Tibial artery (tissue), 4 donors: ENCODE measurements around the gene CFAP53.

Experiments used
- DNase-seq, 2 donors: peaks; one replicate each; pipeline ENCODE4 v3.0.0-alpha.2; 2019
- H3K27ac ChIP-seq, 2 donors: fragments of 200-600 bp; sonication (generic) in 1 of 2; 1 replicate in 1 of 2; 2 replicates in 1 of 2; pipeline ENCODE4 v1.5.1; 2018 to 2019; ENCODE audit warnings: mild to moderate bottlenecking in 1 of 2
- H3K27me3 ChIP-seq, 2 donors: fragments of 200-600 bp; sonication (generic) in 1 of 2; one replicate each; pipeline versions ENCODE4 v1.5.1 to v1.6.0; 2016 to 2019
- H3K36me3 ChIP-seq, 3 donors: fragments of 200-600 bp; sonication (generic) in 2 of 3; one replicate each; pipeline ENCODE4 v1.5.1; 2016 to 2019; ENCODE audit warnings: mild to moderate bottlenecking in 2 of 3
- H3K4me1 ChIP-seq, 4 donors: fragments of 200-600 bp; sonication (generic) in 2 of 4; 1 replicate in 3 of 4; 2 replicates in 1 of 4; pipeline ENCODE4 v1.5.1; 2016 to 2019
- H3K4me3 ChIP-seq, 2 donors: fragments of 200-600 bp; sonication (generic) in 1 of 2; 1 replicate in 1 of 2; 2 replicates in 1 of 2; pipeline ENCODE4 v1.5.1; 2018 to 2019; ENCODE audit warnings: mild to moderate bottlenecking in 2 of 2
- H3K9me3 ChIP-seq, 3 donors: fragments of 200-600 bp; sonication (generic) in 1 of 3; one replicate each; pipeline ENCODE4 v1.5.1; 2016 to 2019
- CTCF ChIP-seq, 2 experiments: fragments of 200-600 bp in 1 of 2; fragments of 450-650 bp in 1 of 2; IDR thresholded peaks; one replicate each; pipeline ENCODE4 v1.5.1; 2017 to 2019; ENCODE audit warnings: antibody characterized with exemption in 2 of 2, mild to moderate bottlenecking in 1 of 2, moderate library complexity in 1 of 2
- intact Hi-C: fragments of 100-400 bp; cut with DNase I; formaldehyde crosslinking; loops from one replicate; pipeline ENCODE4 v1.15.0; 2023; ENCODE audit warnings: low total_unique reads

Gene CFAP53

GRCh38 chr18:50277942-50278341, 11.6 kb upstream of the CFAP53 start:
- no peaks in the 10 kb centered on the region for H3K27me3 ChIP-seq
- intact Hi-C loops = no loop called here
- TF ChIP-seq CTCF (IDR thresholded peaks at IDR 0.05) = no peak
- no peak for DNase-seq
- no peak overlapping the region for H3K4me3 ChIP-seq
- no peak overlapping the region for H3K27ac ChIP-seq
- H3K36me3 ChIP-seq = peaks cover 42 to 57% (median 52%) of the 10 kb centered on the region in 3 donors
- peaks cover 5 to 27% (median 22%) of the 10 kb centered on the region in 4 donors for H3K4me1 ChIP-seq
- no peaks in the 10 kb centered on the region for H3K9me3 ChIP-seq

GRCh38 chr18:50276452-50276851, 10.2 kb upstream of the CFAP53 start:
- Histone ChIP-seq H3K36me3 (peaks cover 56 to 64% (median 61%) of the 10 kb centered on the region in 3 donors), H3K4me3 (no peak overlapping the region), H3K27ac (no peak overlapping the region), H3K4me1 (peaks cover 2 to 21% (median 16%) of the 10 kb centered on the region in 4 donors), H3K27me3 (no peaks in the 10 kb centered on the region), H3K9me3 (no peaks in the 10 kb centered on the region)
- TF ChIP-seq CTCF (IDR thresholded peaks at IDR 0.05) = no peak
- DNase-seq = no peak
- intact Hi-C loops = no loop called here

GRCh38 chr18:50275503-50276036, 9.3 kb upstream of the CFAP53 start:
- no peak overlapping the region for H3K4me3 ChIP-seq
- no peak overlapping the region for H3K27ac ChIP-seq
- intact Hi-C loops = no loop called here
- no peak for DNase-seq
- H3K9me3 ChIP-seq = no peaks in the 10 kb centered on the region
- H3K4me1 ChIP-seq = peaks cover 0 to 18% (median 13%) of the 10 kb centered on the region in 4 donors
- TF ChIP-seq CTCF (IDR thresholded peaks at IDR 0.05) = no peak
- no peaks in the 10 kb centered on the region for H3K27me3 ChIP-seq
- H3K36me3 ChIP-seq = peaks cover 64 to 72% (median 69%) of the 10 kb centered on the region in 3 donors

- H3K9me3 ChIP-seq = no peaks in the 10 kb centered on the region
- no peak overlapping the region for H3K27ac ChIP-seq
- peaks cover 0 to 12% (median 7%) of the 10 kb centered on the region in 4 donors for H3K4me1 ChIP-seq
- H3K4me3 ChIP-seq = no peak overlapping the region
- intact Hi-C loops = no loop called here
- no peaks in the 10 kb centered on the region for H3K27me3 ChIP-seq
- no peak for DNase-seq
- no peak for TF ChIP-seq CTCF (IDR thresholded peaks at IDR 0.05)
- peaks cover 69 to 78% (median 76%) of the 10 kb centered on the region in 3 donors for H3K36me3 ChIP-seq
Observed at GRCh38 chr18:50274941-50275340, 8.6 kb upstream of the CFAP53 start.

- Histone ChIP-seq H3K27me3 (no peaks in the 10 kb centered on the region), H3K27ac (no peak overlapping the region), H3K4me3 (no peak overlapping the region), H3K36me3 (peaks cover 73 to 87% (median 83%) of the 10 kb centered on the region in 3 donors), H3K9me3 (no peaks in the 10 kb centered on the region), H3K4me1 (peaks cover 0 to 3% (median 0%) of the 10 kb centered on the region in 4 donors)
- no peak for TF ChIP-seq CTCF (IDR thresholded peaks at IDR 0.05)
- intact Hi-C loops = no loop called here
- DNase-seq = no peak
Observed at GRCh38 chr18:50274044-50274442, 7.7 kb upstream of the CFAP53 start.
